Activated CD8-positive, alpha-beta T cell treated with anti-CD3 and anti-CD28 coated beads for 36 hours (primary cell): ENCODE results near the gene TP53I11. TPM values are rescaled to one million over a fixed set of nuclear protein-coding genes. Genes with fewer than 3 reads are reported as not detected.

ENCODE experiments used
- ATAC-seq: fragments of 200-7000 bp; cut with Tn5 transposase; one replicate; pipeline ENCODE4 v1.10.0; 2021; ENCODE audit warnings: mild to moderate bottlenecking, moderate library complexity
- CTCF ChIA-PET: fragments of 350-600 bp; sonication (Branson Sonifier 250); formaldehyde crosslinking; loops from one replicate; lab custom pipeline; 2021; ENCODE audit warnings: antibody characterized with exemption; lab: Charles Lee
- POLR2A ChIA-PET: fragments of 350-600 bp; sonication (Branson Sonifier 250); formaldehyde crosslinking; loops from one replicate; lab custom pipeline; 2021; ENCODE audit warnings: antibody characterized with exemption; lab: Charles Lee
- DNase-seq: peaks from one replicate; pipeline ENCODE4 v3.0.0-alpha.2; 2020
- H3K27ac Mint-ChIP-seq: one replicate; pipeline ENCODE4 v1.8.0; 2021; ENCODE audit warnings: mild to moderate bottlenecking, mixed read lengths
- H3K27me3 Mint-ChIP-seq: one replicate; pipeline ENCODE4 v1.8.0; 2021; ENCODE audit warnings: mixed read lengths
- H3K36me3 Mint-ChIP-seq: one replicate; pipeline ENCODE4 v1.8.0; 2021; ENCODE audit warnings: low read depth, mixed read lengths
- H3K4me1 Mint-ChIP-seq: one replicate; pipeline ENCODE4 v1.8.0; 2021; ENCODE audit warnings: low read depth, mixed read lengths
- H3K4me3 Mint-ChIP-seq: one replicate; pipeline ENCODE4 v1.8.0; 2021; ENCODE audit warnings: mild to moderate bottlenecking, moderate library complexity, mixed read lengths
- H3K9me3 Mint-ChIP-seq: one replicate; pipeline ENCODE4 v1.8.0; 2021; ENCODE audit warnings: mixed read lengths
- intact Hi-C: fragments of 100-400 bp; cut with micrococcal nuclease; formaldehyde crosslinking; loops from one replicate; pipeline ENCODE4 v1.10.0; 2022
- total RNA-seq, 2 experiments: library from RNA; stranded (reverse); gene quantifications; one replicate each; pipeline ENCODE4 v1.2.3, GENCODE V29; 2021
- TF ChIP-seq, protein P1 (sequence below): fragments of 200-600 bp; IDR thresholded peaks from one replicate; pipeline ENCODE4 v1.8.0; 2022; ENCODE audit warnings: antibody characterized with exemption, mild to moderate bottlenecking

TP53I11 gene
- total RNA-seq, 2 experiments from 2014 or later: 15.2 to 17.5 TPM

DNA sequence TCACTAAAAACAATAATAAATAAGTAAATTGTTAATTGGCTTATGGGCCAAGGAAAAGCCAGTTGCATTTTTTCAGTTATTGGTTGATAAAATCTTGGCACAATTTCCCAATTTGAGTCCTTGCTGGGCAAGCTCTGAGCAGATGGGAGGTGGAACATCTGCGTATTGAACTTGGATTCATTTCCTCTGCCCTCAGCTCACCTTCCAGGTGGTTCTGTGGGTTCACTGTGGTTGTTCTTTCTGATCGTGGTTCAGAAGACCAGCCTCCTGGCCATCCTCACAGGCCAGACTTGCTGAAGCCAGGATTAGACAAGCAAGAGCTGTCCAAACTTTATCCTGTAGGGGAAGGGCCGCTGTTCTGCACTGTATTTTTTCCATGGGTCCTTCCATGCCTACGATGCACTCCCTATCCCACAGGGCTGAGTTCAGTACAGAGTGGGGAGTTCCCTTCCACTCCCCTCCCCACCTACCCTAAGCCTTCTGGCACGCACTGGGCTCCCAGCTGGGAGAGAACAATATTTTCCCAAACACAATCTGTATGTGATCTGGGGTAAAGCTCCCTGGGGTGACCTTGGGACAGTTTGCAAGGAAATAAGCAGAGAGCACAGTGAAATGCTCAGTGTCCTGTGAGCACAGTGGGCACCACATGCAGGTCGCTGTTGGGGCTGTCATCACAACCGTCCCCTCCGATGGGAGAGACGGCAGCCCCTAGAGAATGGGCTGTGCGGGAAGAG is 43.5 kb upstream of the TP53I11 start:
- H3K36me3 Mint-ChIP-seq: no peaks in the 10 kb centered on the region
- peaks cover 2% of the 10 kb centered on the region for H3K27me3 Mint-ChIP-seq
- H3K4me3 Mint-ChIP-seq: no peak overlapping the region
- TF ChIP-seq, protein P1, sequence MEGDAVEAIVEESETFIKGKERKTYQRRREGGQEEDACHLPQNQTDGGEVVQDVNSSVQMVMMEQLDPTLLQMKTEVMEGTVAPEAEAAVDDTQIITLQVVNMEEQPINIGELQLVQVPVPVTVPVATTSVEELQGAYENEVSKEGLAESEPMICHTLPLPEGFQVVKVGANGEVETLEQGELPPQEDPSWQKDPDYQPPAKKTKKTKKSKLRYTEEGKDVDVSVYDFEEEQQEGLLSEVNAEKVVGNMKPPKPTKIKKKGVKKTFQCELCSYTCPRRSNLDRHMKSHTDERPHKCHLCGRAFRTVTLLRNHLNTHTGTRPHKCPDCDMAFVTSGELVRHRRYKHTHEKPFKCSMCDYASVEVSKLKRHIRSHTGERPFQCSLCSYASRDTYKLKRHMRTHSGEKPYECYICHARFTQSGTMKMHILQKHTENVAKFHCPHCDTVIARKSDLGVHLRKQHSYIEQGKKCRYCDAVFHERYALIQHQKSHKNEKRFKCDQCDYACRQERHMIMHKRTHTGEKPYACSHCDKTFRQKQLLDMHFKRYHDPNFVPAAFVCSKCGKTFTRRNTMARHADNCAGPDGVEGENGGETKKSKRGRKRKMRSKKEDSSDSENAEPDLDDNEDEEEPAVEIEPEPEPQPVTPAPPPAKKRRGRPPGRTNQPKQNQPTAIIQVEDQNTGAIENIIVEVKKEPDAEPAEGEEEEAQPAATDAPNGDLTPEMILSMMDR: no peak
- ChIA-PET POLR2A (no interaction called here), CTCF (no interaction called here)
- intact Hi-C loops: no loop called here
- no peak overlapping the region for H3K27ac Mint-ChIP-seq
- no peak for DNase-seq
- ATAC-seq: no peak
- H3K9me3 Mint-ChIP-seq: no peaks in the 10 kb centered on the region
- H3K4me1 Mint-ChIP-seq: no peaks in the 10 kb centered on the region

DNA sequence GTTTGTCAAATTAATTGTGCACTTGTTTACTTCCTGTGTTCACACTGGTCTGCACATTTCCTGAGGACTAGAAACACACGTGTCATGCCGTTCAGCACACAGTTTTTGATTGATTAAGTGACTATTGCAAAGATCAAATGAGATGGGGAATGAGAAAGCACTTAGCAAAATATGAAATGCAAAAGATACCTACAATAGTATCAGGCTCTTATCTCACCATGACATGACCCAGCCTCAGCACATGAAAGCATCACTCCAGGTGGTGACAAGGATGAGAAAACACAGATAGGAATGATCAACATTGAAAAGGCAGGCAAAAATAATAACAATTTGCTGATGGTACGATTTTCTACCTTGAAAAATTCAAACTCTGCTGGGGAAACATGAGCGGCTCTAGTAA is 42.1 kb upstream of the TP53I11 start:
- H3K4me1 Mint-ChIP-seq: no peaks in the 10 kb centered on the region
- intact Hi-C loops: no loop called here
- no peak overlapping the region for H3K27ac Mint-ChIP-seq
- H3K4me3 Mint-ChIP-seq: no peak overlapping the region
- H3K36me3 Mint-ChIP-seq: no peaks in the 10 kb centered on the region
- ChIA-PET CTCF (interaction anchor here (1.0 kb wide), 1 partner anchor 66 kb away, joined by 3 read pairs; no protein-coding TSS in a partner anchor), POLR2A (no interaction called here)
- H3K9me3 Mint-ChIP-seq: no peaks in the 10 kb centered on the region
- TF ChIP-seq, protein P1: no peak
- no peak for ATAC-seq
- peaks cover 2% of the 10 kb centered on the region for H3K27me3 Mint-ChIP-seq
- no peak for DNase-seq

DNA sequence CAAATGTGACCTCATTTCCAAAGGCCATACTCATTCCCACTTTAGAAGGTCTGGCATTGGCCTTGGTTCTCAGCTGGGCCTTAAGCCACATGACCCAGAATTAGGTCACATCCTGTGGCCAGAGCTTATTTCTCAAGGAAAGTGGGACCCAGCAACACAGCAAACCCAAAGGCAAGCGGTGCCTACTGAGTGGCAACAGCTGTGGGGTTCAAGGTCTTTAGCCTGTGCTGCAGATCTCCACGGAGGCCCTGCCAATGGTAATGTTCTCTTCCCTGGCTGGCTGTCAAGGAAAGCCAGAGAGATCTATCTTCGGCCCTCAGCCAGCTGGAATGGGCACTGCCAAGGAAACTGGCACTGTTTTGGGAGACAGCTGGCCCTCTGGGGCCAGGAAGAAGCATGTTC is 41.5 kb upstream of the TP53I11 start:
- ATAC-seq (no peak), DNase-seq (no peak)
- H3K4me3 Mint-ChIP-seq: no peak overlapping the region
- H3K27ac Mint-ChIP-seq: no peak overlapping the region
- POLR2A ChIA-PET: no interaction called here
- no peaks in the 10 kb centered on the region for H3K4me1 Mint-ChIP-seq
- H3K36me3 Mint-ChIP-seq: no peaks in the 10 kb centered on the region
- TF ChIP-seq, protein P1: no peak
- CTCF ChIA-PET: interaction anchor here (1.0 kb wide), 1 partner anchor 65 kb away, joined by 3 read pairs; no protein-coding TSS in a partner anchor
- peaks cover 2% of the 10 kb centered on the region for H3K27me3 Mint-ChIP-seq
- intact Hi-C loops: no loop called here
- no peaks in the 10 kb centered on the region for H3K9me3 Mint-ChIP-seq

DNA sequence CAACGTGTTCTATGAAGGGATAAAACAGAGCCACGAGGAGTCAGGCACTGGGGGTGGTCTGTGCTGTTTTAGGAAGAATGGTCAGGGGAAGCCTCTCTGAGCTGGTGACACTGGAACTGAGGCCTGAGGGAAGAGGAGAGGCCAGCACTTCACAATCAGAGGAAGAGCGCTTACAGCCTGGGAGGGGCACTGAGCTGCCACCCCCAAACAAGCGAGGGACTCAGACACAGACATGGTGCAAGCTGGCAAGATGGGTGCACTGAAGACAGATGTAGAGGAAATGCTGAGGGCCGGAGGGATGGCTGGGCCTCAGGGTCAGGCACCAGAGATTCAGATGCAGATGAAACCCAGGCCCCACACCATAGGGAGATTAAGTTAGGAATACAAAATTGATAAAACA is 40.0 kb upstream of the TP53I11 start:
- ATAC-seq (no peak), DNase-seq (no peak)
- POLR2A ChIA-PET: no interaction called here
- intact Hi-C loops: no loop called here
- Mint-ChIP-seq H3K27ac (no peak overlapping the region), H3K9me3 (no peaks in the 10 kb centered on the region), H3K27me3 (peaks cover 2% of the 10 kb centered on the region), H3K4me3 (no peak overlapping the region), H3K4me1 (no peaks in the 10 kb centered on the region), H3K36me3 (no peaks in the 10 kb centered on the region)
- CTCF ChIA-PET: interaction anchor here (1.3 kb wide), 1 partner anchor 54 kb away, joined by 3 read pairs; no protein-coding TSS in a partner anchor
- TF ChIP-seq, protein P1: no peak

DNA sequence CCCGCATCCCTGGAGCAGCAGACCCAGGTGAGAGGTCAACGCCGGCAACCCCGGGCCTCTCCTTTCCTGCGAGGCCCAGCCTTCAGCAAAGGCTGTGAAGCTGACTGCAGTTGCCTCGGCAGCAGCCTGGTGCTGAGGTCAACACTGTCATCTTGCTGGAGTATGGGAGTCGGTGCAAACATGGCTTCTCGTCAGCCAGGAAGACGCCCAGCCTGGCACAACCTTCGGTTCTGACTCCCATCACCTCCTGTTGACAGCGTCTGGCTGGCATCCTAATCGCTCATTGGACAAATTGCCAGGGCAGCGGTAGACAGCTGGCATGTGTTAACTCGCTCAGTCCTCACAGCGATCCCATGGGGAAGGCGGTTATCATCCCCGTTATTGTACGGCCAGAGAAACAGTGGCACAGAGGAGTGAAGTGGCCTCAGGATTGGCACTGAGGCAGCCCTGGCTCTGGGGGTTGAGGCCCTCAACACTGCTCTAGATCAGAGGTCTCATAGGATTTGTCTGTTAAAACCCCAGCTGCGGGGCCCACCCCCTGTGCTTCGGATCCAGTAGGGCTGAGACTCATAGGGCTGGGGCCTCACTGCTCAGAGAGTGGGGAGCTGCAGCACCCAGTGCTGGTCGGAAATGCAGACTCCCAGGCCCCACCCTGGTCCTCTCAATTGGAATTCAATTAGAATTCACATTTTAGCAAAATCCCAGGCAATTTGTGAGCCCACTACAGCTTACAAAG is 39.3 kb upstream of the TP53I11 start:
- no peak for DNase-seq
- Mint-ChIP-seq H3K9me3 (no peaks in the 10 kb centered on the region), H3K27ac (no peak overlapping the region), H3K4me3 (no peak overlapping the region), H3K27me3 (no peaks in the 10 kb centered on the region), H3K4me1 (no peaks in the 10 kb centered on the region), H3K36me3 (no peaks in the 10 kb centered on the region)
- ChIA-PET CTCF (interaction anchor here (1.3 kb wide), 1 partner anchor 54 kb away, joined by 3 read pairs; no protein-coding TSS in a partner anchor), POLR2A (no interaction called here)
- TF ChIP-seq, protein P1: no peak
- no peak for ATAC-seq
- intact Hi-C loops: no loop called here
